ENCODE measurements around the gene ANGEL1. TPM values are rescaled to one million over a fixed set of nuclear protein-coding genes. Genes with fewer than 3 reads are reported as not detected.

The ANGEL1 gene
- total and polyA plus RNA-seq, 2 of the 8 experiments (the other 6 are each of a cell fraction or from before 2014, with no cell fraction given): 26.8 to 27.2 TPM

DNA sequence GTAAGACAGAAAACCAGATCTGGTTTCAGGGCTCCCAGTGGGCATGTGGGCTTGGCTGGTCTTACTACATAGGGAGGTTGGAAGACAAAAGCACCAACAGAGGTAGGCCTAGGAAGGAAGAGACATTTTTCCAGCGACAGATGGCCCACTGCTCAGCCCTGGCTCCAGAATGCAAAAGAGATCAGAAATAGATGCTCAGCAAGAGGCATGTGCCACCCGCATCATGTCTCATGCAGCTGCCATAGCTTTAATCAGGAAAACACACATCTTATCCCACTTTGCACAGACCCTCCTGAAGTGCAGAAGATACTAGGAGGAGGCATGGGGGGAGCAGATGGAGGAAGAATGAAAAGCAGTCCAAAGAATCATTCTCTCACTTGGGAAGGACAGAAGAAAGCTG is 26.1 kb downstream of the ANGEL1 start:
- H3K9me3 ChIP-seq (ENCODE audit: insufficient read depth in 2 of 2, low read depth in 1 of 2, low read length in 1 of 2): no peaks in the 10 kb centered on the region
- H2BK120ac ChIP-seq (replicated peaks; ENCODE audit: low read depth, low read length): no peak overlapping the region
- no peak overlapping the region for H3K4ac ChIP-seq (replicated peaks; ENCODE audit: insufficient read length, low read depth, low read length)
- FAIRE-seq: no peak
- H3K4me1 ChIP-seq (replicated peaks in 1 of 4; ENCODE audit: control insufficient read depth in 3 of 4, insufficient read depth in 4 of 4, low read length in 3 of 4): no peaks in the 10 kb centered on the region
- H2AFZ ChIP-seq (ENCODE audit: low read length): no peak overlapping the region
- no peak overlapping the region for H3K14ac ChIP-seq (ENCODE audit: insufficient read length)
- H2BK12ac ChIP-seq (ENCODE audit: low read depth, low read length): no peak overlapping the region
- H3K27me3 ChIP-seq (replicated peaks in 1 of 4; ENCODE audit: control insufficient read depth in 3 of 4, extremely low read depth in 1 of 4, insufficient read depth in 3 of 4, low read length in 3 of 4): no peaks in the 10 kb centered on the region
- H3K79me1 ChIP-seq (ENCODE audit: low read depth, low read length): no peaks in the 10 kb centered on the region
- H3K79me2 ChIP-seq (ENCODE audit: control insufficient read depth in 1 of 2, insufficient read depth in 2 of 2, low read length in 2 of 2): no peaks in the 10 kb centered on the region
- no peaks in the 10 kb centered on the region for H3K23me2 ChIP-seq (ENCODE audit: low read depth, low read length)
- no peak overlapping the region for H2AK5ac ChIP-seq (ENCODE audit: low read depth, low read length)
- peak in 1 of 2 experiments; percentile 22 for DNase-seq (ENCODE audit: low read depth in 1 of 2, low spot score in 2 of 2)
- H3K27ac ChIP-seq (ENCODE audit: low read depth, low read length): no peak overlapping the region
- no peak overlapping the region for H3K4me2 ChIP-seq (ENCODE audit: insufficient read depth in 1 of 2, low read depth in 2 of 2, low read length in 2 of 2)
- no peak overlapping the region for H2BK20ac ChIP-seq (ENCODE audit: low read length)
- no peak overlapping the region for H4K8ac ChIP-seq (ENCODE audit: extremely low read depth, insufficient read depth, low read length)
- 92% methylated on average over 2 of the region's 2 CpGs; no CpG with 5 or more reads in 1 of the 2 experiments for WGBS, 2 experiments (ENCODE audit: extremely low coverage in 1 of 2, insufficient coverage in 1 of 2, insufficient read length in 1 of 2, insufficient replicate concordance in 2 of 2, low coverage in 1 of 2, low lambda C conversion rate in 2 of 2, missing lambda C conversion rate in 1 of 2)
- H3K9ac ChIP-seq (replicated peaks in 1 of 4; ENCODE audit: extremely low read depth in 1 of 4, low read depth in 3 of 4, low read length in 3 of 4): no peak overlapping the region
- no peak overlapping the region for H3K56ac ChIP-seq (replicated peaks; ENCODE audit: insufficient read length, low read depth, low read length)
- ChIA-PET CTCF (ENCODE audit: partially characterized antibody) (interaction anchor here (2.5 to 13.7 kb wide), 6 partner anchors 17 to 90 kb away, joined by 6 to 234 read pairs (median 41); no protein-coding TSS in a partner anchor), POLR2A (ENCODE audit: partially characterized antibody) (interaction anchor here (2.9 kb wide), 1 partner anchor 10 kb away, joined by 8 read pairs; no protein-coding TSS in a partner anchor)
- no peak overlapping the region for H2BK5ac ChIP-seq (ENCODE audit: low read depth, low read length)
- H2BK15ac ChIP-seq (ENCODE audit: low read length): no peak overlapping the region
- no peak overlapping the region for H3K4me3 ChIP-seq (ENCODE audit: extremely low read depth in 1 of 4, insufficient read depth in 2 of 4, low read depth in 3 of 4, low read length in 4 of 4)
- no peak overlapping the region for H3K18ac ChIP-seq (ENCODE audit: extremely low read depth, low read length)
- H3K23ac ChIP-seq (ENCODE audit: insufficient read length): no peak overlapping the region
- H4K91ac ChIP-seq (replicated peaks; ENCODE audit: insufficient read length, low read length): no peak overlapping the region
- peaks cover 2 to 4% of the 10 kb centered on the region in 2 experiments for H4K20me1 ChIP-seq (replicated peaks in 1 of 2; ENCODE audit: control insufficient read depth in 1 of 2, insufficient read depth in 2 of 2, low read length in 2 of 2)
- H4K5ac ChIP-seq (ENCODE audit: insufficient read length, low read depth, low read length): no peak overlapping the region
- H3K36me3 ChIP-seq (ENCODE audit: control insufficient read depth in 2 of 4, insufficient read depth in 4 of 4, low read length in 3 of 4): peaks cover 10 to 34% (median 28%) of the 10 kb centered on the region in 4 experiments; a peak in 7 of 8 replicates
- no peak for TF ChIP-seq EP300 (IDR thresholded peaks at IDR 0.05; ENCODE audit: borderline replicate concordance in 1 of 2, low read depth in 2 of 2, low read length in 2 of 2)
- no peak for TF ChIP-seq ZNF274 (IDR thresholded peaks at IDR 0.05; ENCODE audit: borderline replicate concordance, extremely low read depth, low read length)
- TF ChIP-seq HDAC2 (IDR thresholded peaks at IDR 0.05; ENCODE audit: borderline replicate concordance in 1 of 2, low read depth in 2 of 2, low read length in 2 of 2): no peak
- TF ChIP-seq EZH2 (IDR thresholded peaks at IDR 0.05; ENCODE audit: low read depth, low read length, severe bottlenecking): no peak
- TF ChIP-seq TEAD4 (IDR thresholded peaks at IDR 0.05; ENCODE audit: low read depth, low read length): no peak
- no peak for TF ChIP-seq CTBP2 (IDR thresholded peaks at IDR 0.05; ENCODE audit: borderline replicate concordance, insufficient read depth, insufficient read length, low read length)
- TF ChIP-seq, protein P1, sequence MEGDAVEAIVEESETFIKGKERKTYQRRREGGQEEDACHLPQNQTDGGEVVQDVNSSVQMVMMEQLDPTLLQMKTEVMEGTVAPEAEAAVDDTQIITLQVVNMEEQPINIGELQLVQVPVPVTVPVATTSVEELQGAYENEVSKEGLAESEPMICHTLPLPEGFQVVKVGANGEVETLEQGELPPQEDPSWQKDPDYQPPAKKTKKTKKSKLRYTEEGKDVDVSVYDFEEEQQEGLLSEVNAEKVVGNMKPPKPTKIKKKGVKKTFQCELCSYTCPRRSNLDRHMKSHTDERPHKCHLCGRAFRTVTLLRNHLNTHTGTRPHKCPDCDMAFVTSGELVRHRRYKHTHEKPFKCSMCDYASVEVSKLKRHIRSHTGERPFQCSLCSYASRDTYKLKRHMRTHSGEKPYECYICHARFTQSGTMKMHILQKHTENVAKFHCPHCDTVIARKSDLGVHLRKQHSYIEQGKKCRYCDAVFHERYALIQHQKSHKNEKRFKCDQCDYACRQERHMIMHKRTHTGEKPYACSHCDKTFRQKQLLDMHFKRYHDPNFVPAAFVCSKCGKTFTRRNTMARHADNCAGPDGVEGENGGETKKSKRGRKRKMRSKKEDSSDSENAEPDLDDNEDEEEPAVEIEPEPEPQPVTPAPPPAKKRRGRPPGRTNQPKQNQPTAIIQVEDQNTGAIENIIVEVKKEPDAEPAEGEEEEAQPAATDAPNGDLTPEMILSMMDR (IDR thresholded peaks at IDR 0.05; ENCODE audit: control extremely low read depth in 1 of 3, insufficient read depth in 1 of 3, low read depth in 1 of 3, low read length in 3 of 3): no peak
- no peak for TF ChIP-seq TAF1 (IDR thresholded peaks at IDR 0.05; ENCODE audit: low read depth, low read length)
- TF ChIP-seq POLR2AphosphoS5 (IDR thresholded peaks at IDR 0.05; ENCODE audit: low read depth, low read length): no peak
- TF ChIP-seq SIX5 (IDR thresholded peaks at IDR 0.05; ENCODE audit: low read depth, low read length): no peak
- TF ChIP-seq CHD1 (IDR thresholded peaks at IDR 0.05; ENCODE audit: low read depth, low read length): no peak

Data from H1 (cell line).